NCI-H524 treated with DMSO at 0.1 percent for 48 hours (cell line): ENCODE measurements around the gene CFAP46.
"Not testable (repeated sequence)": the region's sequence is repeated elsewhere in the genome, so short reads cannot be mapped to it uniquely, and the experiment has no call there.

ENCODE experiments used
- DNase-seq: peaks from one replicate; lab custom pipeline; 2025; lab: John Stamatoyannopoulos, UW

CFAP46 gene

DNA sequence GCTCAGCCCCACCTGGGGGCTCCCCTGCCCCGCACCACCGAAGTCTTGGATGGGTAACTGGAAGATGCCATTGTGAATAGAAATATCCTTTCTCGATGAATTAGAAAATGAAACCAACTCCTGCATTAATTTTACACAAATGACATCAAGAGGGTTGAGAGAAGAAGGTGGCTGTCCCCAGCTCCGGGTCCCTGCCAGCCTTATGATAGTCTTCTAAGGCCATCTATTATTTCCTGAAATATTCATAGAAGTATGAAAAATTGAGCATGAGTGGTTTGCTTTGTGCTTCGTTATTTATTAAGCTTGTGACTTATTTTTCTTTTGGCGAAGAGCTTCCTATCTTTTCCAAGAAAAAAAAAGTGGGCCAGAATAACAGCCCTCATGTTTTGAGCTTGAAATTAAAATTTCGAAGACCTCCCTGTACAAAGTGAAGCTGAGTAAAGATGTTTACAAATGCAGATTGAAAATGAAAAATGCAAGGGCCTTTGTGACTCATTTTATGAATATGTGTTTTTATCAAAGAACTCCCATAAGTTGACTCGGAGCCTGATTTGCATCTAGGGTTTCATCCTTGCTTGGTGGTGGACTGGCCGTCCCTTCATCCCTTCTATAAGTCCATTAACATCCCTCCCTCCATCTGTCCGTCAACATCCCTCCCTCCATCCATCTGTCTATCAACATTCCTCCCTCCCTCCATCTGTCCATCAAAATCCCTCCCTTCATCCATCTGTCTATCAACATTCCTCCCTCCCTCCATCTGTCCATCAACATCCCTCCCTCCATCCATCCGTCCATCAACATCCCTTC lies 20.5 kb upstream of the CFAP46 start:
- no peak for DNase-seq

GRCh38 chr10:132961787-132962622 lies 19.6 kb upstream of the CFAP46 start:
- DNase-seq: no peak

DNA sequence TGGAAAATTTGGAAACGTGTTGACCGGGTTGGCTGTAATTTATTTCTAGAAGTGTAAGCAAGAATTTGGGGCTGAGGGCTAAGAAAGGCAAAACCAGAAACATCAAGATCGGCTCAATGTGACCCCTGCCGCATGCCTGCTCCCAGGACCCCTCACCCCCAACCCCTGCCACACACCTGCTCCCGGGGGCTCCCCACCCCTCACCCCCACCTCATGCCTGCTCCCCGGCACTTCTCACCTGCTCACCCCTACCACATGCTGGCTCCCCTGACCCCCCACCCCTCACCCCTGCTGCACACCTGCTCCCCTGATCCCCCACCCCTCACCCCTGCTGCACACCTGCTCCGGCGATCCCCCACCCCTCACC lies 19.0 kb upstream of the CFAP46 start:
- DNase-seq: no peak

GRCh38 chr10:132960631-132961419 lies 18.5 kb upstream of the CFAP46 start:
- no peak for DNase-seq

GRCh38 chr10:132960071-132960472 lies 17.7 kb upstream of the CFAP46 start:
- no peak for DNase-seq

DNA sequence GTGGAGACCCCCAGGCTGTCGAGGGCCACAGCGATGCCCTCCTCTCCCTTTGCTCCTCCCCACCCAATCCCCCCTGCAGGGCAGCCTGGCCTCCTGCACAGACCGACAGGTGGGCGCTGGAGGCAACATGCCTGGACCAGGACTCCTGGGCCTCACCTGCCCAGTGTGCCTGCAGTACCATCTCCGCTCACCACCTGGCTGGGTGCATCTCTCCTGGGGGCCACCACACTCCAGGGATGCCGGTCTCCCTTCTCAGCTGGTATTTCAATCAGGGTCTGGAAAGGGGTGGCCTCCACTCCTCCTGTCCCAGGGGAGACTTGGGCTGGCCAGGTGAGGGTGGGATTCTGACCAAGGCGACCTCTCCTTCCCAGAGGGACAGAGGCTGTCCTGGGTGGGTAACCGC lies 17.2 kb upstream of the CFAP46 start:
- DNase-seq: no peak

- DNase-seq: no peak
Observed at GRCh38 chr10:132958883-132959558, 16.7 kb upstream of the CFAP46 start.

DNA sequence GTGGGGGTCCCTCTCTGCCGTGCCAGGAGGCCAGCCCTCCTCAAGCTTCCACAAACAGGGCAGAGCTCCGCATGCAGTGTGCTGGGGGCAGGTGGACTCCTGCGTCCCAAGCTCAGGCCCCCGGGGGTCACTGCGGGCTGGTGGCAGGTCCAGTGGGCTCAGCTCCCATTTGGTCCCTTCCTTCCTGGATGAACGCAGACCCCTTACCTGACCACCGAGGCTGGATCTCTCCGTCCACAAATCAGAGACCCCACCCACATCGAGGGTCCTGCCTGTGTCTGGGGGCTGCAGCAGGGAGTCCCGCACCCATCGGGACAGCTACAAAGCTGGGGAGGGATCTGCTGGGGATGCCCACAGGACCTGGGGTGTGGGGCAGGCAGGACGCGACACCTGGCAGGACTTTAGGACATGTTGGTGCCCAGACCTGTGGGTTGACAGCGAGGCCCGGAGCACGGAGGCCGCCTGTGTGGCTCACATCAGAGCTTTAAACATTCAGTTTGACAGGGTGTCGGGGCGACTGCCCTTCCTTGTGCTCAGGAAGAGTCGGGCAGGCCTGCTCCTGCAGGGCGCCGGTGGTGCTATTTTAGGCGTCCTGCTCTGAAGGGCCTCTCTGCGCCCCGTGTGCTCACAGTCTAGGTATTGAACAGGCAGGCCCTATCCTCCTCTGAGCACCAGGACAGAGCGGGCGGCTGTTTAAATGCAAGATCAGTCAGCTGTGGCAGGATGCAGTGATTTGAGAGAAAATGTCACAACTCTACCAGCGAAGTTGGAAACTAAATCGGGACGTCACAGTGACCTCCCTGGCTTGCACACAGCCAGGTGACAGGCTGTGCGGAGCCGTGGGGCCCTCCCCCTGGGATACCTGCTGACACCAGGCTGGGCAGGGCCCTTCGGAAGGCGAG lies 15.9 kb upstream of the CFAP46 start:
- DNase-seq: no peak

DNA sequence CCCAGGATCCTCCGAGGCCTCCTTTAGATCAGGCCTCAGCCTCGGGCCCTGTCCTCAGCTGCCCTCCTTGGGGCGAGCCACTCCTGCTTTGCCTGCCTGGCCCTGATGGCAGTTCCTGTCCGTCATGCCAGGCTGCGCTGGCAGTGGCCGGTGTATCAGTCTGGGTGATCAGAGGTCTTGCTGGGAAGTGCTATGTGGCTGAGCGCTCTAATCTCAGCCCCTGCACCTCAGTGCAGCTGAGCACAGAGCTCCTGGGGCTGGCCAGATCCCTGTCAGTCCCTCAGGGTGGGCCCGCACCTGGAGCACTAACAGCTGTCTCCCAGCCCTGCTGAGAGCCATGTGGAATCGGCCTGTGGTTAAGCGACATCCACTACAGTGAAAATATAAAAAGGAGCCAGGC lies 14.8 kb upstream of the CFAP46 start:
- no peak for DNase-seq

DNA sequence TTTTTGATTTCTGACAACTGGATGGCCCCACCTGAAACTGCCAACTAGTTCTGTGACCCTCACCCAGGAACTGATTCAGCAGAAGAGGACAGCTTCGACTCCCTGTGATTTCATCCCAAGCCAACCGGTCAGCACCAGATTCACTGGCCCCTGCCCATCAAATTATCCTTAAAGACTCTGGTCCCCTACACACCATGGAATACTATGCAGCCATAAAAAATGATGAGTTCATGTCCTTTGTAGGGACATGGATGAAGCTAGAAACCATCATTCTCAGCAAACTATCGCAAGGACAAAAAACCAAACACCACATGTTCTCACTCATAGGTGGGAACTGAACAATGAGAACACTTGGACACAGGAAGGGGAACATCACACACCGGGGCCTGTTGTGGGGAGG lies 13.9 kb upstream of the CFAP46 start:
- not testable (repeated sequence) for DNase-seq

DNA sequence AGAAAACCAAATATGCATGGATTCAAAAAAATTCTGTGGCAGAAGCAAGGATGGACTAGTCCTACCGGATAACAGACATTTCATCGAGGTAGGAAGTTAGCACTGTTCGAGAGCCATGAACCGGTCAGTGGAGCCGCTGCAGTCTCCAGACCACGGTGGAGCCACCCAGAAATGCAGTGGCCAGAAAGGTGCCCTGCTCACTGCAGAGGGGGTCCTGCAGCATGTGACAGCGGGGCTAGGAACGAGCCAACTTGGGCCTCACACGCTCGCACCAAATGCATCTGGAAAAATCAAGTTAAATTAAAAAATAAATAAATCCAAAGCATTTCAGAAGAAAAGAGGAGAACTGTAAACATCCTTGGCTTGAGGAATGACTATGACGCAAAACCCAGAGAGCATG lies 13.1 kb upstream of the CFAP46 start:
- DNase-seq: no peak

DNA sequence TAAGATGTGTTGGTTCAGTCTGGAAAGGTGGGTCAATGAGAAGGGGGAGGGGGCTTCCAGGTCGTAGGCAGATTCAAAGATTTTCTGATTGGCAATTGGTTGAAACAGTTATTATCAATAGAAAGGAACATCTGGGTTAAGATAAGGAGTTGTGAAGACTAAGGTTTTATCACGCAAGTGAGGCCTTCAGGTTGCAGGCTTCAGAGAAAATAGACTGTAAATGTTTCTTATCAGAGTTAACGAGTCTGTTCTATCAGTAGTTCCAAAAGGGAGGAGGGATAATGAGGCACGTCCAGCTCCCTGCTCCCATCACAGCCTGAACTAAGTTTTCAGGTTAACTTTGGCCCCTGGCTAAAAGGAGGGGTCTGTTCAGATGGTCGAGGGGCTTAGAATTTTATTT lies 11.1 kb upstream of the CFAP46 start:
- no peak for DNase-seq

- no peak for DNase-seq
Observed at GRCh38 chr10:132951926-132952325, 9.6 kb upstream of the CFAP46 start.

DNA sequence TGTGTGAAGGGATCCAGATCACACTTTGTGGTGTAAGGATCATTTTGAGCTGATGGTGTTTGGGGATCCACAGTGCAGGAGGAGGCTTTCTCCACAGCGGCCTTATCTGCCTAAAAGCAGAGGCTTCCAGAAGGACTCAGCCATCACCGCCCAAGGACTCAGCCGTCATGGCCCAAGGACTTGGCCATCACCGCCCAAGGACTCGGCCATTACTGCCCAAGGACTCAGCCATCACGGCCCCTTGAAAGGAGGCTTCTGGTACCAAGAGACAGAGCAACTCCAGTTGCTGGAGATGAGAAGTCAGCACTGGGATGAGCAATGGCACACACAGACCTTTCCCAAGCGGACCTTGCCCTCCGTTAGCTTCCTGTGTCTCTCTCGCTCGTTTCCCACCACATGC lies 6.0 kb upstream of the CFAP46 start:
- DNase-seq: no peak

GRCh38 chr10:132947843-132948242 lies 5.5 kb upstream of the CFAP46 start:
- no peak for DNase-seq

- no peak for DNase-seq
Observed at GRCh38 chr10:132946806-132947546, 4.6 kb upstream of the CFAP46 start.

DNA sequence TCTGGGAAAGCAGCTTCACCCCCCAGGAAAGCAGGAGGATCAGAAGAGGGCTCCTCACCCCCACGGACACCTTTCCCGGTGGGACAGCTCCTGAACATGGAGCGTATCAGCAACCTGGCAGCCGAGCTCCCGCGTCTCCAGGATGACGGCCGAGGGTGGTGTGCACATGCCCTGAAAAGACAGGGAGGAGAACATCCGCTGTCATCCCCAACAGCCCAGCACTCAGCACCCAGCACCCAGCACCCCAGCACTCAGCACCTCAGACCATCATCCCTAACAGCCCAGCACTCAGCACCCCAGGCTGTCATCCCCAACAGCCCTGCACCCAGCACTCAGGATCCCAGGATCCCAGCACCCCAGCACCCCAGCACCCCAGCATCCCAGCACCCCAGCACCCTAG lies 3.9 kb upstream of the CFAP46 start:
- no peak for DNase-seq

DNA sequence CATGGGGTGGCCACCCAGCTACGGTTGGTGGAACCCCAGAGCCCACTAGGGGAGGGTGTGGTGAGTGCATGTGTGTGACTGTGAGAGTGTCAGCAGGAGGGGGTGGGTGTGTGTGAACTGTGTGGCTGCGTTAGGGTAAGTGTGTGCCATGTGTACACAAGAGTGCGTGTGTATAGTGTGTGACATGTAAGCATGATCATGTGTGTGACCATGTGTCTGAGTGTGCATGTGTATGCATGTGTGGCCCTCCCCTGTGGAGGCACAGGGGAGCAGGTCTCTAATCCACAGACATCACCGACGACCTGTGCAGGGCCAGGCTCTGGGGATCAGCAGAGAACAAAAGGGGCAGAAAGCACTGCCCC lies 3.5 kb upstream of the CFAP46 start:
- DNase-seq: no peak

GRCh38 chr10:132945125-132945893 lies 2.9 kb upstream of the CFAP46 start:
- DNase-seq: no peak

DNA sequence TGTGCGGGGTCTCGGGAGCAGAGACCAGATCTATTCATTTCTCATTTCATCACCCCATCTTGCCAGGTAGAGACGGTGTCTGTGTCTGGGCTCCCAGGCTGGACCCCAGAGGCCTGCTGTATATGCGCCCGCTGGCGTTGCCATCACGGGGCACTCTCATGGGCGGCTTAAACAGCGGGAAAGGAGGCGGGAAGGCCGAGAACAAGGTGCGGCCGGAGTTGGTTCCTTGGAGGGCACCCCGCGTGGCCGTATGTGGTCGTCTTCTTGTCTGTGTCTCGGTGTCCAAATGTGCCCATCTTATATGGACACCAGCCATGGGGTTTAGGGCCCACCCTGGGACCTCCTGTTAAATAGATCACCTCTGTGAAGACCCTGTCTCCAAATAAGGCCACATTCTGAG lies 2.1 kb upstream of the CFAP46 start:
- no peak for DNase-seq
